AG09309 (cell line): ENCODE data around the gene TRIM42.

ENCODE experiments used
- DNase-seq: peaks from one replicate; pipeline ENCODE4 v3.0.0-alpha.2; 2010; ENCODE audit warnings: low read depth
- H3K4me3 ChIP-seq: 2 replicates; pipeline ENCODE4 v1.5.1; 2011; ENCODE audit warnings: mild to moderate bottlenecking, low read depth, low read length, moderate library complexity; ENCODE audit not compliant: control insufficient read depth
- CTCF ChIP-seq: IDR thresholded peaks from 2 replicates; pipeline ENCODE4 v1.5.1; 2011; ENCODE audit warnings: mild to moderate bottlenecking, low read depth, low read length, inconsistent platforms; ENCODE audit not compliant: insufficient read depth, control insufficient read depth; ENCODE audit errors: missing control alignments

The TRIM42 gene

DNA sequence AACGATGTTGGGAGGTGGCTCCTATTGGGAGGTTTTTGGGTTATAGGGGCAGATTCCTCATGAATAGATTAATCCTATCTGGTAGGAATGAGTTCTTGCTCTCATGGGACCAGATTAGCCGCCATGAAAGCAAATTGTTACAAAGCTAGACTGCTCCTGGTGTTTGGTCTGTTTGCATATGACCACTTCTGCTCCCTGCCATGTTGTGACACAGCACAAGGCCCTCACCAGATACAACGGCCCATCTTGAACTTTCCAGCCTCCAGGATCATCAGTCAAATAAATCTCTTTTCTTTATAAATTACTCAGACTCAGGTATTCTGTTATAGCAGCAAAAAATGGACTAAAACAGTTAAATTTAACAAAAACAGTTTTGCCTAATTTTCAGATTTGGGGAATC is 34.4 kb downstream of the TRIM42 start:
- TF ChIP-seq CTCF: no peak
- no peak overlapping the region for H3K4me3 ChIP-seq
- DNase-seq: no peak

DNA sequence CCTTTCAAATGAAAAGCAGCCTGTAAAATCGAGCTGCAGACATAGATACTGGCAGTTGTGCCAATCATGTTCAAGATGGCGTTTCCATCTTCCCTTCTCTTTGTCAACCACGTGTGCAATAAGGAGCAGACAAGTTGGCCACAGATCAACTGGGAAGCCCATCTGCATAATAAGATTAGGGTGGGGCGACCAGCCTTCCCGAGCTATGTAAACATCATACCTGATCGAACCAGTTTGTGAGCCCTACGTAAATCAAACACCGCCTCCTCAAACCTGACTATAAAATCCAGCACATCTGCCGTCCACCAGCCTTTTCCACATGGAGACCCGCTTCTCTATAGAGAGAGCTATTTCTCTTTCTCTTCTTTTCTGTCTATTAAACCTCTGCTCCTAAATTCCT is 37.2 kb downstream of the TRIM42 start:
- TF ChIP-seq CTCF: no peak
- DNase-seq: no peak
- H3K4me3 ChIP-seq: no peak overlapping the region

DNA sequence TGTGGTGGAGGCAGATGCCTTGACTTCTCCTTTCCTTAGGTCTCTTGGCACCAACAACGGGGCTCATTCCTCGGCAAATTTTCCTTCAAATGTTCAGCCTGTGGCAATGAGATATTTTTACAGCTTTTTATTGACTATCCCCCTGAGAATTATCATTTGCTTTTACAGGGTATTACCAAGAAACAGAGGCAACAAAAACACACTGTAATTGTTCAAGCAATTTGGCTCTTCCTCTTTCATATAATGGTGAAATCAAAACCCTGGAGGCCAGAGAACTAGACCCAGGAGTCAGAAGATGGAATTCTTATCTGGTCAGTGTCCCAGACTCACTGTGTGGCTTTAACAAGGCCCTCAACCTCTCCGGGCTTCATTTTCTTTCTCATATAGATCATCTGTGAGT is 40.1 kb downstream of the TRIM42 start:
- no peak overlapping the region for H3K4me3 ChIP-seq
- no peak for TF ChIP-seq CTCF
- DNase-seq: no peak

DNA sequence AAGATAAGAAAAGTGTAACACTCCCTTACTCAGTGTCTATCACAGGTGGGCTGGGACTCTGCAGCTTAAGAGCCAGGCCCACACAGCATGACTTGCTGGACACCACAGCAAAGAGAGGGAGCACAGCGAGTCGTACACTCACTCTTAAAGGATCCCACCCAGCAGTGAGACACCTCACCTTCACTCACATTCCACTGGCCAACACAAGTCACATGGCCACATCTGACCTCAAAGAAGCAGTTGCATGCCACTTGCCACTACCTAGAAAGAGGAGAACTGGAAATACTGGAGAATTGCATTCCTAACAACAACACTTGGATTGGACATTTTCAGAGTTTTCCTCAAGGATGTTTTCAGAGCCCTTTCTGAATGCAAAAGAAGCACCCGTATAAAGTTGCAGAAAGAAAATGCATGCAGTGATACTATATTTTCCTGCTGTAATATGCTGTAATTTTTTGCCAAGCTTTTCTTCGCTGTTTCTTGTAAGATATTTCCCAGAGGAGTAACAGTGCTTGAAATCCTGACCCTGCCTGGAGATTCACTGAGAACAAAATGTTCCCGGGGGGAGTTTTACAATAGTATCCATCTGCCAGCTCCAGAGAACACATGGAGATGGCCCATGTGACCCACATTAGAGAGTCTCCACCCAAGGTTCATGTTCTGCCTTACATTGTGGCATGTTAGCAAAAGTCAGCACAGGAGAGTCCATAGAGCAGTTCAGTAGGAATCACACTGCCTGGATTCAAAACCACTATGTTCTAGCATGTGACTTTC is 42.2 kb downstream of the TRIM42 start:
- no peak for TF ChIP-seq CTCF
- DNase-seq: no peak
- no peak overlapping the region for H3K4me3 ChIP-seq

DNA sequence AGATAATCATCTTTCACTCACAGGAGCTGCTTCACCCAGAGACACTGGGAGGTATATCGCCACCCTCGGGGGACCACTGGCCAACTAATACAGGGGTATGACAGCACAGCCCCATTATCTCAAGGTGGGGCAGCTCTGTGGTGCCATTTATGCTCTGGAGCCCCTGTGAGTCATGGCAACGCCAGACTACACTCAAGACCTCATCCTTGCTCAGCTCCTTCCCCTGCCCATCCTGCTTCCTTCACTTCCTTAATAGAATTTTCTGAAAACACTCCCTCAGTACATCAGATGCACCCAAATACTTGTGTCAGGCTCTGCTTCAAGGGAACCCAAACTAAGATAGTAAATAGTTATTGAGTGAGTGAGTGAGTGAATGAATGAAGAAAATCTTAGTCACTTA is 45.7 kb downstream of the TRIM42 start:
- TF ChIP-seq CTCF: no peak
- no peak for DNase-seq
- no peak overlapping the region for H3K4me3 ChIP-seq

- TF ChIP-seq CTCF: no peak
- no peak overlapping the region for H3K4me3 ChIP-seq
- no peak for DNase-seq
These were observed 47.3 kb downstream of the TRIM42 start for GRCh38 chr3:140724856-140725812.
